Colon (tissue), 2 donors: ENCODE results near the gene C7orf33.
"Not testable (repeated sequence)": the region's sequence is repeated elsewhere in the genome, so short reads cannot be mapped to it uniquely, and the experiment has no call there.

ENCODE experiments used
- FAIRE-seq: peaks from 2 replicates; lab custom pipeline; 2012; peaks lifted over from hg19 to GRCh38; lab: Jason Lieb, UNC
- donor health status: control.
- donor health status: control.

The C7orf33 gene

GRCh38 chr7:148590471-148590870 lies at the start of gene C7orf33:
Gene C7orf33 (plus strand): TSS chr7:148590766. CDS start chr7:148590926, 160 bp downstream.
- FAIRE-seq: no peak

GRCh38 chr7:148541891-148542504 lies 48.6 kb upstream of the C7orf33 start:
- FAIRE-seq: no peak

GRCh38 chr7:148543302-148543701 lies 47.3 kb upstream of the C7orf33 start:
- no peak for FAIRE-seq

GRCh38 chr7:148545172-148545571 lies 45.4 kb upstream of the C7orf33 start:
- no peak for FAIRE-seq

- no peak for FAIRE-seq
These were observed 44.6 kb upstream of the C7orf33 start for GRCh38 chr7:148545932-148546331.

- no peak for FAIRE-seq
These were observed 43.7 kb upstream of the C7orf33 start for GRCh38 chr7:148546857-148547256.

GRCh38 chr7:148547951-148548350 lies 42.6 kb upstream of the C7orf33 start:
- no peak for FAIRE-seq

- no peak for FAIRE-seq
These were observed 36.6 kb upstream of the C7orf33 start for GRCh38 chr7:148553979-148554378.

GRCh38 chr7:148556892-148557291 lies 33.7 kb upstream of the C7orf33 start:
- no peak for FAIRE-seq

GRCh38 chr7:148558914-148559313 lies 31.7 kb upstream of the C7orf33 start:
- no peak for FAIRE-seq

GRCh38 chr7:148561099-148561498 lies 29.5 kb upstream of the C7orf33 start:
- no peak for FAIRE-seq

- FAIRE-seq: no peak
These were observed 26.8 kb upstream of the C7orf33 start for GRCh38 chr7:148563583-148564274.

- FAIRE-seq: not testable (repeated sequence)
These were observed 26.2 kb upstream of the C7orf33 start for GRCh38 chr7:148564275-148564951.

- no peak for FAIRE-seq
These were observed 23.8 kb upstream of the C7orf33 start for GRCh38 chr7:148566736-148567135.

GRCh38 chr7:148567524-148567923 lies 23.0 kb upstream of the C7orf33 start:
- no peak for FAIRE-seq

- FAIRE-seq: no peak
These were observed 20.1 kb upstream of the C7orf33 start for GRCh38 chr7:148570510-148570909.

- not testable (repeated sequence) for FAIRE-seq
These were observed 19.6 kb upstream of the C7orf33 start for GRCh38 chr7:148570973-148571372.

GRCh38 chr7:148571381-148571780 lies 19.2 kb upstream of the C7orf33 start:
- FAIRE-seq: no peak

- FAIRE-seq: no peak
These were observed 18.5 kb upstream of the C7orf33 start for GRCh38 chr7:148572067-148572522.

- not testable (repeated sequence) for FAIRE-seq
These were observed 17.0 kb upstream of the C7orf33 start for GRCh38 chr7:148573581-148573980.

GRCh38 chr7:148575640-148576411 lies 14.7 kb upstream of the C7orf33 start:
- FAIRE-seq: no peak

- FAIRE-seq: no peak
These were observed 11.2 kb upstream of the C7orf33 start for GRCh38 chr7:148579366-148579765.
